Endothelial cell (in vitro differentiated cells): ENCODE data around the gene GALNT2. TPM values are rescaled to one million over a fixed set of nuclear protein-coding genes. Genes with fewer than 3 reads are reported as not detected.

Source experiments
- DNase-seq: peaks from one replicate; pipeline ENCODE4 v3.0.0; 2021; ENCODE audit warnings: low spot score
- H3K27ac Mint-ChIP-seq: one replicate; pipeline ENCODE4 v1.8.0; 2021; ENCODE audit warnings: mixed read lengths, inconsistent platforms; ENCODE audit not compliant: unreplicated experiment
- H3K27me3 Mint-ChIP-seq: one replicate; pipeline ENCODE4 v1.8.0; 2021; ENCODE audit warnings: mild to moderate bottlenecking, moderate library complexity, mixed read lengths, inconsistent platforms; ENCODE audit not compliant: unreplicated experiment
- H3K36me3 Mint-ChIP-seq: one replicate; pipeline ENCODE4 v1.8.0; 2021; ENCODE audit warnings: mild to moderate bottlenecking, low read depth, mixed read lengths, inconsistent platforms; ENCODE audit not compliant: unreplicated experiment
- H3K4me1 Mint-ChIP-seq: one replicate; pipeline ENCODE4 v1.8.0; 2021; ENCODE audit warnings: mild to moderate bottlenecking, mixed read lengths, inconsistent platforms; ENCODE audit not compliant: unreplicated experiment
- H3K4me3 Mint-ChIP-seq: one replicate; pipeline ENCODE4 v1.8.0; 2021; ENCODE audit warnings: mild to moderate bottlenecking, mixed read lengths, inconsistent platforms; ENCODE audit not compliant: unreplicated experiment
- H3K9me3 Mint-ChIP-seq: one replicate; pipeline ENCODE4 v1.8.0; 2021; ENCODE audit warnings: mixed read lengths, inconsistent platforms; ENCODE audit not compliant: unreplicated experiment
- total RNA-seq: library from RNA; stranded (reverse); fragmentation: NEBNext Ultra II Directional; extraction: Animal tissue kit (Norgen Biotek cat#: 25700); gene quantifications from one replicate; pipeline ENCODE4 v1.2.1, GENCODE V29; 2021; ENCODE audit not compliant: unreplicated experiment
- TF ChIP-seq, protein P1 (sequence below): fragments of 200-600 bp; sonication (generic); IDR thresholded peaks from one replicate; pipeline ENCODE4 v1.5.0; 2021; ENCODE audit warnings: antibody characterized with exemption; ENCODE audit not compliant: unreplicated experiment

The GALNT2 gene
- total RNA-seq, 1 donor from 2014 or later, result 74.8 TPM

DNA sequence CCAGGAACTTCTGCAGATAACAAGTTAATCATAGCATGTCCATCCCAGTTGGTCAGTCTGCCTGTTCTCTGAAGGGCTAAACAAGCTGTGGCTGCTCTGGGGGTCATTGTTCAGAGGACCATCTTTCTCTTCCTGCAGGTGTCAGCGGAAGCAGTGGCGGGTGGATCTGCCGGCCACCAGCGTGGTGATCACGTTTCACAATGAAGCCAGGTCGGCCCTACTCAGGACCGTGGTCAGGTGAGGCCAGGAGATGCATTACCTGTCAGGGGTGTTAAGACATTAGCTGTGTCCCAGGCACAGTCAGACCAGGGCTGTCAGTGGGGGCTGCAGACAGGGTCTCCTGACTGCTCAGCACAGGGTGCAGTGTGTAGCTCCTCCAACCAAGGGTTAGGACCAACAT, 168.8 kb downstream of the GALNT2 start:
- H3K4me3 Mint-ChIP-seq, result no peak overlapping the region
- no peaks in the 10 kb centered on the region for H3K27me3 Mint-ChIP-seq

DNA sequence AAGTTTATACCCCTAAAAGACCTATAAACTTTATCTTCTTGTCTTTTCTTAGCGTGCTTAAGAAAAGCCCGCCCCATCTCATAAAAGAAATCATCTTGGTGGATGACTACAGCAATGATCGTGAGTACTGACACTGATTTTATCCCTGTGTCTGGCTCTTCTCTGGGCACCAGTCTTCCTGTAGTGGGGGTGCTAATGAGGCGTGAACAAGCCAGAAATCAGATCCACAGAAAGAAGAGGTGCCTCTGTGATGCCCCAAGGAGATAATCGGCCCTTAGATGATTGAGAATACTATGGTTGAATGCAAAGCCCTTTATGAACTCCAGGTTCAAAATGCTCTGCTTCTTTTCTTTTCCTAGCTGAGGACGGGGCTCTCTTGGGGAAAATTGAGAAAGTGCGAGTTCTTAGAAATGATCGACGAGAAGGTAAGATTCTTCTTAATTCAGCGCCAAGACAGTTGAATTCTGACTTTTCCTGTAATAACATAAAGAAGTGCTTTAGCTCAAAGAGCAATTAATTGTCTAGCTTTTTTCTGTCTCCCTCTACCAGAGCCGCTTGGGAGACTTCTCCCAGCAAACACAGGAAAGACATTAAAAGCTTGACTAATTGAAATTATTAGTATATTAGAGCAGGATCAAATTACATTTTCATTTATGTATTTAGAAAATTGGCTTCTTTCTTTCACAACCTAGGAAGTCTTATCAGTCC, 169.4 kb downstream of the GALNT2 start:
- Mint-ChIP-seq H3K27me3 (no peaks in the 10 kb centered on the region), H3K9me3 (no peaks in the 10 kb centered on the region), H3K27ac (no peak overlapping the region), H3K4me1 (peaks cover 5% of the 10 kb centered on the region), H3K36me3 (no peaks in the 10 kb centered on the region), H3K4me3 (no peak overlapping the region)
- TF ChIP-seq, protein P1, sequence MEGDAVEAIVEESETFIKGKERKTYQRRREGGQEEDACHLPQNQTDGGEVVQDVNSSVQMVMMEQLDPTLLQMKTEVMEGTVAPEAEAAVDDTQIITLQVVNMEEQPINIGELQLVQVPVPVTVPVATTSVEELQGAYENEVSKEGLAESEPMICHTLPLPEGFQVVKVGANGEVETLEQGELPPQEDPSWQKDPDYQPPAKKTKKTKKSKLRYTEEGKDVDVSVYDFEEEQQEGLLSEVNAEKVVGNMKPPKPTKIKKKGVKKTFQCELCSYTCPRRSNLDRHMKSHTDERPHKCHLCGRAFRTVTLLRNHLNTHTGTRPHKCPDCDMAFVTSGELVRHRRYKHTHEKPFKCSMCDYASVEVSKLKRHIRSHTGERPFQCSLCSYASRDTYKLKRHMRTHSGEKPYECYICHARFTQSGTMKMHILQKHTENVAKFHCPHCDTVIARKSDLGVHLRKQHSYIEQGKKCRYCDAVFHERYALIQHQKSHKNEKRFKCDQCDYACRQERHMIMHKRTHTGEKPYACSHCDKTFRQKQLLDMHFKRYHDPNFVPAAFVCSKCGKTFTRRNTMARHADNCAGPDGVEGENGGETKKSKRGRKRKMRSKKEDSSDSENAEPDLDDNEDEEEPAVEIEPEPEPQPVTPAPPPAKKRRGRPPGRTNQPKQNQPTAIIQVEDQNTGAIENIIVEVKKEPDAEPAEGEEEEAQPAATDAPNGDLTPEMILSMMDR, result no peak
- DNase-seq, result no peak

More for the DNA sequence above, 168.8 kb downstream of the GALNT2 start:
- TF ChIP-seq, protein P1, result no peak
- Mint-ChIP-seq H3K4me1 (peaks cover 10% of the 10 kb centered on the region), H3K36me3 (no peaks in the 10 kb centered on the region), H3K27ac (no peak overlapping the region), H3K9me3 (no peaks in the 10 kb centered on the region)
- DNase-seq, result no peak

DNA sequence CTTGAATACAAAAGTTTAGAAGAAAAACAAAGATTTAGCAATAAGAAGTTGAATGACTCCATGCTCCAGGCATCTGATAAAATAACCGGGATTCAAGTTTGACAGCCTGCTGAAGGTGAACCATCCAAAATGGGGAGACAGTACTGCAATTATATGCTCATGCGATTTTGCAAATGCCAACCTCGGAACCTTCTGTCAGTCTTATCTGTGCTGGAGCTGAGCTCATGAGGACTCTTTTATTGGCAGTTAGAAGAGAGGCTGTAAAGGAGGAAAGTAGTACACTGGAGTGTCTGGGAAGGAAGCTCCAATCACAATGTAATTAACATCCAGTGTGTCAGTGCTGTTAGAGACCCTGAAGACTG, 170.0 kb downstream of the GALNT2 start:
- Mint-ChIP-seq H3K4me1 (peaks cover 2% of the 10 kb centered on the region), H3K36me3 (no peaks in the 10 kb centered on the region), H3K9me3 (no peaks in the 10 kb centered on the region), H3K27ac (no peak overlapping the region), H3K4me3 (no peak overlapping the region), H3K27me3 (no peaks in the 10 kb centered on the region)
- TF ChIP-seq, protein P1, result no peak
- no peak for DNase-seq

DNA sequence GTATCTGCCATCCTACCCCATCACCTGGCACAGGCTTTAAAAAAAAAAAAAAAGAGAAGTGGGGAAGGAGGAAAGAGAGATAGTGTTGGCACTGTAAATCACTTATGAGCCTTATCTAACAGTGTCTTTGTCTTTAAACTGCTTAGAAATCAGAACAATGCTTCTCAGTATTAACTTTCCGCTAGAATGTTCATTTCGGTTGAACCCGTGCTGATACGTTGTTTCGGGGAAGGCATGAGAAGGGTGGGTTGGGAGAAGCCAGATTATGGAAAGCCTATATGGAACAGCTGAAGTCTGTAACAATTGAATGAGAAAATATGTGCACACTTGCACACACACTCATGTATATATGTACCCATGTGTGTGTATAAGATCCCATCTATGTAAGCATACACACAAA, 170.8 kb downstream of the GALNT2 start:
- no peak for DNase-seq
- Mint-ChIP-seq H3K4me3 (no peak overlapping the region), H3K4me1 (no peaks in the 10 kb centered on the region), H3K36me3 (no peaks in the 10 kb centered on the region), H3K9me3 (no peaks in the 10 kb centered on the region), H3K27me3 (no peaks in the 10 kb centered on the region), H3K27ac (no peak overlapping the region)
- TF ChIP-seq, protein P1, result no peak

DNA sequence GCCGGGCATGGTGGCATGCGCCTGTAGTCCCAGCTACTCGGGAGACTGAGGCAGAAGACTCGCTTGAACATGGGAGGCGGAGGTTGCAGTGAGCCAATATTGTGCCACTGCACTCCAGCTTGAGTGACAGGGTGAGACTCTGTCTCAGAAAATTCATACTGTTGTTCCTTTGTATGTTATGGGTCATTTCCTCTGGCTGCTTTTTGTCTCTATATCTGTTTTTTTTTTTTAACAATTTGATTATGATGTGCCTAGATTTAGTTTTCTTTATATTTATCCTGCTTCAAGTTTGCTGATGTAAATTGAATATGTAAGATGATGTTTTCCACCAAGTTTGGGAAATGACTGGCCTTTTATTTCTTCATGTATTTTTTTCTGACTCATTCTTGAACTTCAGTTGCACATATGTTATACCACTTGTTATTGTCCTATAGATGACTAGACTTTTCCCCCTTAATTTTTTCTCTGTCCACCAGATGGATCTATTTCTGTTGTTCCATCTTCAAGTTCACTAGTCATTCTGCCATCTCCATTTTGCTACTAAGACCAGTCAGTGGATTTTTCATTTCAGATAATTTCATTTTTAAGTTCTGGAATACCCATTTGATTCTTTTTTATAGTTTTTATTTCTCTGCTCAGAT, 173.5 kb downstream of the GALNT2 start:
- Mint-ChIP-seq H3K27ac (no peak overlapping the region), H3K4me3 (no peak overlapping the region), H3K4me1 (no peaks in the 10 kb centered on the region), H3K36me3 (peaks cover 3% of the 10 kb centered on the region), H3K9me3 (no peaks in the 10 kb centered on the region), H3K27me3 (no peaks in the 10 kb centered on the region)
- TF ChIP-seq, protein P1, result no peak
- no peak for DNase-seq
